Brain microvascular endothelial cell (primary cell): Measurements from ENCODE around the gene PSMA2.
A peak's percentile ranks its signal among the peaks of the same experiment; 100 is the strongest.
"Not testable (repeated sequence)": the region's sequence is repeated elsewhere in the genome, so short reads cannot be mapped to it uniquely, and the experiment has no call there.

Experiments
- DNase-seq: peaks from one replicate; pipeline ENCODE4 v3.0.0-alpha.2; 2020
- H3K27ac ChIP-seq: fragments of 250-450 bp; sonication (Bioruptor Pico); 2 replicates; pipeline ENCODE4 v1.5.1; 2020; ENCODE audit warnings: mild to moderate bottlenecking, moderate library complexity
- H3K27me3 ChIP-seq: fragments of 250-450 bp; sonication (Bioruptor Pico); replicated peaks from 2 replicates; pipeline ENCODE4 v1.5.1; 2020; ENCODE audit warnings: mild to moderate bottlenecking
- H3K36me3 ChIP-seq: fragments of 250-450 bp; sonication (Bioruptor Pico); replicated peaks from 2 replicates; pipeline ENCODE4 v1.5.1; 2020; ENCODE audit warnings: mild to moderate bottlenecking
- H3K4me3 ChIP-seq: 2 replicates; pipeline ENCODE4 v1.5.1; 2011; ENCODE audit warnings: low read depth, mild to moderate bottlenecking, control low read depth, low read length, moderate library complexity
- in situ Hi-C: cut with HindIII; loops from 2 replicates; pipeline ENCODE4 v1.10.0; 2017; ENCODE audit warnings: low sequenced_read_pairs, low pct_ligation_motif_present
- TF ChIP-seq, protein P1 (sequence below): IDR thresholded peaks from 2 replicates; pipeline ENCODE4 v1.5.1; 2011; ENCODE audit warnings: low read depth, mild to moderate bottlenecking, moderate library complexity, low read length, control low read depth, inconsistent platforms; ENCODE audit errors: missing control alignments

Gene PSMA2

DNA sequence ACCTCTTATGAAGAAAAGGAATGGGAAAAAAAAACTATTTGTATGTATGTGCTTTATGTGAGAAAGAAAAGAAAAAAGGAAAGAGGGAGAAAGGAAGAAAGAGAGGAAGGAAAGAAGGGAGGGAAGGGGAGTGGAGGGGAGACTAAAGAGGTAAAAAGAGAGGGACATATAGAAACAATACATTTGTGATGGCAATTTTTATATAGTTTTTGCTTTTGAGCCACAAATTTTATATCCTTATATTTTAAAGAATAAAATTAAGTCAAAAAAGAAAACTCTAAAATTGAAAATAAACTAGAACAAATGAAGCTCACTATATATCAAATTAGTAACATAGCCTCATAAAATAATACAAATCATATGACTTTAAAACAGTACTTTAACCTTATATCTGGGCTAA lies 31.1 kb downstream of the PSMA2 start:
- H3K36me3 ChIP-seq: no peaks in the 10 kb centered on the region
- TF ChIP-seq, protein P1, sequence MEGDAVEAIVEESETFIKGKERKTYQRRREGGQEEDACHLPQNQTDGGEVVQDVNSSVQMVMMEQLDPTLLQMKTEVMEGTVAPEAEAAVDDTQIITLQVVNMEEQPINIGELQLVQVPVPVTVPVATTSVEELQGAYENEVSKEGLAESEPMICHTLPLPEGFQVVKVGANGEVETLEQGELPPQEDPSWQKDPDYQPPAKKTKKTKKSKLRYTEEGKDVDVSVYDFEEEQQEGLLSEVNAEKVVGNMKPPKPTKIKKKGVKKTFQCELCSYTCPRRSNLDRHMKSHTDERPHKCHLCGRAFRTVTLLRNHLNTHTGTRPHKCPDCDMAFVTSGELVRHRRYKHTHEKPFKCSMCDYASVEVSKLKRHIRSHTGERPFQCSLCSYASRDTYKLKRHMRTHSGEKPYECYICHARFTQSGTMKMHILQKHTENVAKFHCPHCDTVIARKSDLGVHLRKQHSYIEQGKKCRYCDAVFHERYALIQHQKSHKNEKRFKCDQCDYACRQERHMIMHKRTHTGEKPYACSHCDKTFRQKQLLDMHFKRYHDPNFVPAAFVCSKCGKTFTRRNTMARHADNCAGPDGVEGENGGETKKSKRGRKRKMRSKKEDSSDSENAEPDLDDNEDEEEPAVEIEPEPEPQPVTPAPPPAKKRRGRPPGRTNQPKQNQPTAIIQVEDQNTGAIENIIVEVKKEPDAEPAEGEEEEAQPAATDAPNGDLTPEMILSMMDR: no peak
- H3K27me3 ChIP-seq: no peaks in the 10 kb centered on the region
- no peak for DNase-seq
- in situ Hi-C loops: no loop called here
- no peak overlapping the region for H3K27ac ChIP-seq
- no peak overlapping the region for H3K4me3 ChIP-seq

DNA sequence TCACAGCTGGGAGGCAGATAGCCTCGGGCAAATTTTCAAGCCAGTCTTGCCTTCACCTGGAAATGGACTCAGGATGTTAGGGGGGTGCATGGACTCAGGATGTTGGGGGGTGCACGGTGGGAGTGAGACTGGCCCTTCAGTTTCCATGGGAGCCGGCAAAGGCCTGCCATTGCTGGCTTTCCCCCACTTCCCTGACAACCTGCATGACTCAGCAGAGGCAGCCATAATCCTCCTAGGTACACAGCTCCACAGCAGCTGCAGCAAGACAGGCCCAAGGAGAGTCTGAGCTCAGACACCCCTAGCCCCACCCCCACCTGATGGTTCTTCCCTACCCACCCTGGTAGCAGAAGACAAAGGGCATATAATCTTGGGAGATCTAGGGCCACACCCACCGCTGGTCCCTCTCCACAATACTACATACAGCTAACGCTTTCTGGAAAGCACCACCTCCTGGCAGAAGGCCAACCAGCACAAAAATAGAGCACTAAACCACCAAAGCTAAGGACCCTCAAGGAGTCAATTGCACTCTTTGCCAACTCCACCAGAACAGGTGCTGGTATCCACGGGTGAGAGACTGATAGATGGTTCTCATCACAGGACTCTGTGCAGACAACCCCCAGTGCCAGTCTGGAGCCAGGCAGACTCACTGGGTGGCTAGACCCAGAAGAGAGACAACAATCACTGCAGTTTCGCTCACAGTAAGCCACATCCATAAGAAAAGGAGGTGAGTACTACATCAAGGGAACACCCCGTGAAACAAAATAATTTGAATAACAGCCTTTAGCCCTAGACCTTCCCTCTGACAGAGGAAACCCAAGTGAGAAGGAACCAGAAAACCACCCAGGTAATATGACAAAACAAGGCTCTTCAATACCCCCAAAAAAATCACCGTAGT lies 38.4 kb downstream of the PSMA2 start:
- TF ChIP-seq, protein P1: no peak
- no peaks in the 10 kb centered on the region for H3K36me3 ChIP-seq
- H3K27ac ChIP-seq: no peak overlapping the region
- H3K27me3 ChIP-seq: no peaks in the 10 kb centered on the region
- in situ Hi-C loops: no loop called here
- no peak overlapping the region for H3K4me3 ChIP-seq
- DNase-seq: no peak

DNA sequence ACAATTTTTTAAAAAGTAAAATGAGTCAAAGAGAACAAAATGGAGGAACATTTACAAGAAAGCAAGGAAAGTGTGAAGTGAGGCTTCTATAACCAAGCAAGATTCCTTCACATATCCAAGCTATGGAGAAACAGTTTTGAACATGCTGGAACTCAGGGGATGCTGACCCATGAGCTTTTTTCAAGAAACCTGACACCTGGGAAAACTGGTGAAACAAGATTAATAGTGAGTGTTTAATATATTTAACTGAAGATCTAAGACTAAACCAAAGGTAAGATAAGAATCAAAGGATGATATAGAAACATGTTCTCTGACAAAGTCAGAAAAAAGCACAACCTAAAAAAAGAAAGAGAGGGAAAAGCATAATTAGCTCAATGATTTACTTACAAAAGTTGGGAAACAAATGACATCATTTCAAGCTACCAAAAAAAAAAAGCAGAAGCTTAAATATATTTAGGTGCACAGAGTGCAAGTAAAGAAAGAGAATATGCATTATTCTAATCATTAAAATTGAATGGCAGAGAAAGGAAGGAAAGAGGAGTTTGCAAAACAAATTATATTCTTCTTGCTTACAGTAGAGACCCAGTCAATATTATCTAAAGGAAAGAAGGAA lies 45.0 kb downstream of the PSMA2 start:
- Histone ChIP-seq H3K27ac (no peak overlapping the region), H3K4me3 (no peak overlapping the region), H3K36me3 (no peaks in the 10 kb centered on the region), H3K27me3 (no peaks in the 10 kb centered on the region)
- in situ Hi-C loops: no loop called here
- no peak for DNase-seq
- TF ChIP-seq, protein P1: no peak

DNA sequence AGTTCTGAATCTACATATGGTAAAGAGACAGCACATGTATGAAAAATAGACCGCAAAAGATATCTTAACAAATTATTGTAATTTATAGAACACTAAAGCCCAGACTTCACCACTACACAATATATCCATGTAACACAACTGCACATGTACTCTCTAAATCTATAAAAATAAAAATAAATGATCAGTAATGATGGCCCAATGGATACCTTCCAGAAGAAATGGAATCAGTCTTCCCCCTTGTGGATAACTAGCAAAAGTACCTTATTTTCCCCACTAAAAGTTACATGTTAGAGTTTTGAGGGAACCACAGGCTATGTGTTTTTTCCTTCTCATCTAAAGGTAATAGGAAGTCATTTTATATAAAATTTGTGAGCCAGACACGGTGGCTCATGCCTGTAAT lies 45.8 kb downstream of the PSMA2 start:
- in situ Hi-C loops: no loop called here
- Histone ChIP-seq H3K4me3 (no peak overlapping the region), H3K36me3 (no peaks in the 10 kb centered on the region), H3K27me3 (no peaks in the 10 kb centered on the region), H3K27ac (no peak overlapping the region)
- TF ChIP-seq, protein P1: peak; percentile 40
- no peak for DNase-seq

DNA sequence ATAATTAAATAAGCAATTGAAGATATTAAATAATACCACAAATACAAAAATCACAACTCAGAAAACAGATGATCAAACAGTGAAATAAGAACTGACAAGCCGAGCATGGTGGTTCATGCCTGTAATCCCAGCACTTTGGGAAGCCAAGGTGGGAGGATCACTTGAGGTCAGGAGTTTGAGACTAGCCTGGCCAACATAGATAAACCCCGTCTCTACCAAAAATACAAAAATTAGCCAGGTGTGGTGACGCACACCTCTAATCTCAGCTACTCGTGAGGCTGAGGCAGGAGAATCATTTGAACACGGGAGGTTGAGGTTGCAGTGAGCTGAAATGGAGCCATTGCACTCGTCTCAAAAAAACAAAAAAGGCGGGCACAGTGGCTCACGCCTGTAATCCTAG lies 46.8 kb downstream of the PSMA2 start:
- H3K27ac ChIP-seq, DNase-seq, in situ Hi-C loops, H3K27me3 ChIP-seq, H3K4me3 ChIP-seq, H3K36me3 ChIP-seq: not testable (repeated sequence)

DNA sequence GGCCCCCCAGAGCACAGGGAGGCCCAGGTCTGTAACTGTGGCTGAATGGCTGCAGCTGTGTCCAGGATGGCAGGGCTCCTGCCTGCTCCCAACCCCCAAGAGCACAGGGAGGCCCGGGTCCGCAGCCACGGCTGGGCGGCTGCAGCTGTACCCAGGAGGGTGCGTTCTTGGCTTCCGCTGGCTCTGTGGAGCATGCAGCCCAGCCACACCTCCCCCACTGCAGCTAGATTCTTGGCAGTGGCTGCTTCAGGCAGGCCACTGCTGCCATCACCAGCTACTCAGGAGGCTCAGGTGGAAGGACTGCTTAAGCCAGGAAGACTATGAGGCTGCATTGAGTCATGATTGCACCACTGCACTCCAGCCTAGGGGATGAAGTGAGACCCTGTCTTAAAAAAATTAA lies 48.0 kb downstream of the PSMA2 start:
- in situ Hi-C loops: no loop called here
- H3K4me3 ChIP-seq: no peak overlapping the region
- TF ChIP-seq, protein P1: no peak

More for the DNA sequence above, 48.0 kb downstream of the PSMA2 start:
- Histone ChIP-seq H3K36me3 (no peaks in the 10 kb centered on the region), H3K27me3 (no peaks in the 10 kb centered on the region), H3K27ac (no peak overlapping the region)
- no peak for DNase-seq
